Endothelial cell of umbilical vein (primary cell): Measurements from ENCODE around the gene ZNF385D.

Experiments
- EZH2 ChIP-seq: IDR thresholded peaks from 2 replicates; pipeline ENCODE4 v1.6.1; 2012; ENCODE audit warnings: borderline replicate concordance, low read depth, mild to moderate bottlenecking, moderate library complexity, low read length, inconsistent platforms; ENCODE audit not compliant: severe bottlenecking
- MAX ChIP-seq: IDR thresholded peaks from 2 replicates; pipeline ENCODE4 v1.6.1; 2011; ENCODE audit not compliant: insufficient read depth, insufficient read length
- MYC ChIP-seq: IDR thresholded peaks from one replicate; pipeline ENCODE4 v1.6.1; 2011; ENCODE audit warnings: mild to moderate bottlenecking, low read depth, low read length
- POLR2A ChIP-seq: IDR thresholded peaks from 2 replicates; pipeline ENCODE4 v1.6.1; 2012; ENCODE audit warnings: low read depth, mild to moderate bottlenecking, control low read depth, low read length

- TF ChIP-seq POLR2A, result no peak
- no peak for TF ChIP-seq EZH2
- TF ChIP-seq MAX, result no peak
- TF ChIP-seq MYC, result no peak
Measured at GRCh38 chr3:21734746-21735145, 16.3 kb downstream of the ZNF385D start.
